Peyer's patch (tissue), 4 donors: ENCODE data around the gene CTSH.

Experiments
- POLR2A ChIP-seq, 2 donors: fragments of 450-650 bp; IDR thresholded peaks; one replicate each; pipeline ENCODE4 v1.5.1; 2017; ENCODE audit warnings: antibody characterized with exemption in 2 of 2, mild to moderate bottlenecking in 2 of 2, moderate library complexity in 2 of 2
- TF ChIP-seq, protein P1 (sequence below), 6 experiments: fragments of 450-650 bp in 4 of 6; fragments of 200-600 bp in 2 of 6; sonication (generic) in 1 of 6; IDR thresholded peaks; one replicate each; pipeline ENCODE4 v1.5.1; 2017 to 2019; ENCODE audit warnings: antibody characterized with exemption in 6 of 6, mild to moderate bottlenecking in 3 of 6, moderate library complexity in 1 of 6

DNA sequence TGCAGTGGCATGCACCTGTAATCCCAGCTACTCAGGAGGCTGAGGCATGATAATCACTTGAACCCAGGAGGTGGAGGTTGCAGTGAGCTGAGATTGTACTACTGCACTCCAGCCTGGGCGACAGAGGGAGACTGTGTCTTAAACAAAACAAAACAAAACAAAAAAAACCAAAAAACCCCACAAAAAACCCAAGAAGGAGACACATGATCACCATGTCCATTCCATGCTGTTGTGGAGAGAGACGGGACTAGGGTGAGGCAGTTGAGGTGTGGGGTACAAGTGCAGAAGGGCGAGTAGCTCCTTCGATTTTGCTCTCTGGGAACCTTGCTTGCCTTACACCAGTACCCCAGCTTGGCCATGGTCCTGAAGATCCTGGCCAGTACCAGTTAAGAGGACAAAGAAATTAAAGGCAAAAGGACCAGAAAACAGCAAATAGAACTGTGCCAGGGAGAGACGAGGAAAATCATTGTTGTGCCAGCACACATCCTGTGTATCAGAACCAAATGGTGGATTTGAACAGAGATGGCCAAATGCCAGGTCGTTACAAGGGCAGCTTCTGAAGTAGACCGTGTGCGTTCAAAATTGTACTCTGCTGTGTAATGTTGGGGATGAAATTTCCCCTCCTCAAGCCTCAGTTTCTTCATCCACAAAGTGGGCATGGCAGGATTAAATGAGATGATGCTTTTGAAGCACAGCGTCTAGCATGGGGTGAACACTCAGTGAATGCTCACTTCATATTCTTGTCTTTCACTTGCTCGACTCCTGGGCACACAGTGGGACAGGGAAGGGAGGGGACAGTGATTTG is 42.9 kb upstream of the CTSH start:
- TF ChIP-seq, protein P1, sequence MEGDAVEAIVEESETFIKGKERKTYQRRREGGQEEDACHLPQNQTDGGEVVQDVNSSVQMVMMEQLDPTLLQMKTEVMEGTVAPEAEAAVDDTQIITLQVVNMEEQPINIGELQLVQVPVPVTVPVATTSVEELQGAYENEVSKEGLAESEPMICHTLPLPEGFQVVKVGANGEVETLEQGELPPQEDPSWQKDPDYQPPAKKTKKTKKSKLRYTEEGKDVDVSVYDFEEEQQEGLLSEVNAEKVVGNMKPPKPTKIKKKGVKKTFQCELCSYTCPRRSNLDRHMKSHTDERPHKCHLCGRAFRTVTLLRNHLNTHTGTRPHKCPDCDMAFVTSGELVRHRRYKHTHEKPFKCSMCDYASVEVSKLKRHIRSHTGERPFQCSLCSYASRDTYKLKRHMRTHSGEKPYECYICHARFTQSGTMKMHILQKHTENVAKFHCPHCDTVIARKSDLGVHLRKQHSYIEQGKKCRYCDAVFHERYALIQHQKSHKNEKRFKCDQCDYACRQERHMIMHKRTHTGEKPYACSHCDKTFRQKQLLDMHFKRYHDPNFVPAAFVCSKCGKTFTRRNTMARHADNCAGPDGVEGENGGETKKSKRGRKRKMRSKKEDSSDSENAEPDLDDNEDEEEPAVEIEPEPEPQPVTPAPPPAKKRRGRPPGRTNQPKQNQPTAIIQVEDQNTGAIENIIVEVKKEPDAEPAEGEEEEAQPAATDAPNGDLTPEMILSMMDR (IDR thresholded peaks at IDR 0.05): no peak
- TF ChIP-seq POLR2A (IDR thresholded peaks at IDR 0.05): no peak
